HCT116 (cell line): ENCODE results near the gene ING3. TPM values are rescaled to one million over a fixed set of nuclear protein-coding genes. Genes with fewer than 3 reads are reported as not detected.
A peak's percentile ranks its signal among the peaks of the same experiment; 100 is the strongest.

Experiments
- ATAC-seq: fragments of 200-7000 bp; cut with Tn5 transposase; 2 replicates; pipeline ENCODE4 v1.9.1; 2020; ENCODE audit warnings: mild to moderate bottlenecking, moderate library complexity
- BruUV-seq: library from RNA; stranded (reverse); fragments of 400-500 nt; replicated peaks from 2 replicates; lab custom pipeline; 2021; lab: Mats Ljungman, UMichigan
- CTCF ChIA-PET: fragments of 300-600 bp; sonication (Branson Sonifier 250); formaldehyde crosslinking; loops from one replicate; lab custom pipeline; 2021; ENCODE audit warnings: antibody characterized with exemption; lab: Charles Lee
- POLR2A ChIA-PET: fragments of 300-600, 350-600 bp; sonication (Branson Sonifier 250); formaldehyde crosslinking; loops from one replicate; lab custom pipeline; 2021; ENCODE audit warnings: antibody characterized with exemption; lab: Charles Lee
- RAD21 ChIA-PET, 2 experiments: fragments of 300-600 bp; sonication (Branson Sonifier 250); formaldehyde crosslinking; loops; one replicate each; lab custom pipeline; 2023; ENCODE audit warnings: low total read pairs in 2 of 2; ENCODE audit not compliant: uncharacterized antibody in 2 of 2, unreplicated experiment in 2 of 2, low non-redundant PET in 1 of 2; lab: Charles Lee
- DNase-seq: peaks from one replicate; pipeline ENCODE4 v3.0.0-alpha.2; 2010; ENCODE audit warnings: low read depth, low spot score
- H2AFZ ChIP-seq: fragments of 200-600 bp; shearing (Covaris generic), sonication (generic); 2 replicates; pipeline ENCODE4 v1.6.1; 2017; ENCODE audit warnings: low read depth, mixed run types, mixed read lengths, antibody characterized with exemption, low read length; ENCODE audit not compliant: poor library complexity, severe bottlenecking
- H3K27ac ChIP-seq: 2 replicates; pipeline ENCODE4 v1.5.1; 2012; ENCODE audit warnings: low read depth, low read length
- H3K27me3 ChIP-seq: fragments of 200-600 bp; sonication (generic); 2 replicates; pipeline ENCODE4 v1.6.1; 2016; ENCODE audit warnings: mixed run types, low read length, mixed read lengths; ENCODE audit not compliant: insufficient read depth
- H3K36me3 ChIP-seq, 2 experiments: fragments of 200-500 bp in 1 of 2; fragments of 200-600 bp in 1 of 2; sonication (Bioruptor generic) in 1 of 2; sonication (generic) in 1 of 2; 2 replicates each; pipeline versions ENCODE4 v1.5.1 to v1.6.1; 2014 to 2016; ENCODE audit warnings: low read length in 2 of 2, inconsistent platforms in 1 of 2, mixed read lengths in 1 of 2, mixed run types in 1 of 2; ENCODE audit not compliant: insufficient read depth in 2 of 2, control insufficient read depth in 1 of 2
- H3K4me1 ChIP-seq, 2 experiments: fragments of 200-600 bp in 1 of 2; sonication (generic) in 1 of 2; 2 replicates each; pipeline versions ENCODE4 v1.5.1 to v1.6.1; 2012 to 2017; ENCODE audit warnings: low read length in 2 of 2, inconsistent platforms in 1 of 2, mild to moderate bottlenecking in 1 of 2, mixed read lengths in 1 of 2, mixed run types in 1 of 2, moderate library complexity in 1 of 2; ENCODE audit not compliant: insufficient read depth in 2 of 2, control insufficient read depth in 1 of 2
- H3K4me2 ChIP-seq: fragments of 200-600 bp; sonication (generic); 2 replicates; pipeline ENCODE4 v1.6.1; 2017; ENCODE audit warnings: mixed run types, low read length, mixed read lengths
- H3K4me3 ChIP-seq, 2 experiments: fragments of 200-600 bp in 1 of 2; sonication (generic) in 1 of 2; replicated peaks in 1 of 2; 2 replicates each; pipeline ENCODE4 v1.5.1; 2011 to 2016; ENCODE audit warnings: low read length in 2 of 2, control low read depth in 1 of 2, low read depth in 1 of 2, mild to moderate bottlenecking in 1 of 2, mixed read lengths in 1 of 2, mixed run types in 1 of 2
- H3K79me2 ChIP-seq: fragments of 200-600 bp; sonication (generic); 2 replicates; pipeline ENCODE4 v1.6.1; 2017; ENCODE audit warnings: mild to moderate bottlenecking, mixed run types, low read length, moderate library complexity, mixed read lengths; ENCODE audit not compliant: insufficient read depth
- H3K9ac ChIP-seq: fragments of 200-600 bp; sonication (generic); 2 replicates; pipeline ENCODE4 v1.6.1; 2016; ENCODE audit warnings: low read length, mixed read lengths
- H3K9me2 ChIP-seq: fragments of 200-600 bp; sonication (generic), shearing (Covaris generic); 2 replicates; pipeline ENCODE4 v1.6.1; 2017; ENCODE audit warnings: mixed run types, mild to moderate bottlenecking, moderate library complexity; ENCODE audit not compliant: insufficient read depth
- H3K9me3 ChIP-seq, 2 experiments: fragments of 200-500 bp in 1 of 2; fragments of 200-600 bp in 1 of 2; sonication (Bioruptor generic) in 1 of 2; sonication (generic) in 1 of 2; 2 replicates each; pipeline ENCODE4 v1.6.1; 2014 to 2017; ENCODE audit warnings: low read length in 2 of 2, mixed read lengths in 2 of 2, inconsistent platforms in 1 of 2, low read depth in 1 of 2, mild to moderate bottlenecking in 1 of 2, mixed run types in 1 of 2, moderate library complexity in 1 of 2; ENCODE audit not compliant: control insufficient read depth in 1 of 2, insufficient read depth in 1 of 2
- H4K20me1 ChIP-seq: fragments of 200-600 bp; sonication (generic), shearing (Covaris generic); 2 replicates; pipeline ENCODE4 v1.6.1; 2017; ENCODE audit warnings: mixed run types, mild to moderate bottlenecking, moderate library complexity; ENCODE audit not compliant: insufficient read depth
- CBX3 ChIP-seq: IDR thresholded peaks from 2 replicates; pipeline ENCODE4 v1.6.1; 2012; ENCODE audit warnings: low read depth
- EGR1 ChIP-seq: IDR thresholded peaks from 2 replicates; pipeline ENCODE4 v1.6.1; 2012; ENCODE audit warnings: low read depth
- EZH2 ChIP-seq: fragments of 200-600 bp; sonication (generic); IDR thresholded peaks from 2 replicates; pipeline ENCODE4 v1.6.1; 2017; ENCODE audit warnings: antibody characterized with exemption, mixed run types
- FOSL1 ChIP-seq: IDR thresholded peaks from 2 replicates; pipeline ENCODE4 v1.6.1; 2012; ENCODE audit warnings: low read depth
- POLR2AphosphoS5 ChIP-seq: IDR thresholded peaks from 2 replicates; pipeline ENCODE4 v1.6.1; 2011; ENCODE audit warnings: mild to moderate bottlenecking, low read depth, low read length, moderate library complexity
- RAD21 ChIP-seq: IDR thresholded peaks from 2 replicates; pipeline ENCODE4 v1.6.1; 2012; ENCODE audit warnings: low read depth, mild to moderate bottlenecking
- SIN3A ChIP-seq: IDR thresholded peaks from 2 replicates; pipeline ENCODE4 v1.6.1; 2012; ENCODE audit warnings: low read depth
- SP1 ChIP-seq: IDR thresholded peaks from 2 replicates; pipeline ENCODE4 v1.6.1; 2012; ENCODE audit warnings: low read depth
- SRF ChIP-seq: IDR thresholded peaks from 2 replicates; pipeline ENCODE4 v1.6.1; 2012; ENCODE audit warnings: low read depth
- TCF7L2 ChIP-seq: IDR thresholded peaks from 2 replicates; pipeline ENCODE4 v1.7.0; 2011; ENCODE audit warnings: borderline replicate concordance, inconsistent platforms; ENCODE audit not compliant: insufficient read depth, insufficient read length; ENCODE audit errors: extremely low read depth
- YY1 ChIP-seq: IDR thresholded peaks from 2 replicates; pipeline ENCODE4 v1.6.1; 2011; ENCODE audit warnings: low read length, low read depth, moderate library complexity, mild to moderate bottlenecking; ENCODE audit not compliant: insufficient replicate concordance; ENCODE audit errors: extremely low read depth
- ZFX ChIP-seq: fragments of 450-650 bp; IDR thresholded peaks from 2 replicates; pipeline ENCODE4 v1.6.1; 2017
- ZNF274 ChIP-seq: fragments of 200-500 bp; sonication (Bioruptor generic); IDR thresholded peaks from 2 replicates; pipeline ENCODE4 v1.6.1; 2014; ENCODE audit warnings: mild to moderate bottlenecking, low read depth, low read length, inconsistent platforms
- intact Hi-C: fragments of 100-400 bp; cut with micrococcal nuclease; formaldehyde crosslinking; loops from 2 replicates; pipeline ENCODE4 v1.10.0; 2022
- total RNA-seq: library from RNA; stranded (reverse); gene quantifications from one replicate; pipeline ENCODE4 v1.2.1, GENCODE V29; 2021; ENCODE audit not compliant: unreplicated experiment
- TF ChIP-seq, protein P1 (sequence below): IDR thresholded peaks from 2 replicates; pipeline ENCODE4 v1.6.1; 2012
- TF ChIP-seq, protein P2 (sequence below): IDR thresholded peaks from 2 replicates; pipeline ENCODE4 v1.6.1; 2011; ENCODE audit warnings: mild to moderate bottlenecking, low read length, moderate library complexity; ENCODE audit not compliant: insufficient replicate concordance; ENCODE audit errors: extremely low read depth
- TF ChIP-seq, protein P3 (sequence below), 3 experiments: fragments of 200-600 bp in 1 of 3; sonication (generic) in 1 of 3; IDR thresholded peaks in 2 of 3; conservative IDR thresholded peaks in 1 of 3; 2 replicates each; pipeline ENCODE4 v1.5.1; 2012 to 2017; ENCODE audit warnings: low read depth in 2 of 3, low read length in 2 of 3, antibody characterized with exemption in 1 of 3, borderline replicate concordance in 1 of 3, control low read depth in 1 of 3, mild to moderate bottlenecking in 1 of 3, mixed read lengths in 1 of 3, mixed run types in 1 of 3, moderate library complexity in 1 of 3; ENCODE audit not compliant: insufficient read depth in 1 of 3

Gene ING3
- total RNA-seq, 1 experiment from 2014 or later, result 16.2 TPM

DNA sequence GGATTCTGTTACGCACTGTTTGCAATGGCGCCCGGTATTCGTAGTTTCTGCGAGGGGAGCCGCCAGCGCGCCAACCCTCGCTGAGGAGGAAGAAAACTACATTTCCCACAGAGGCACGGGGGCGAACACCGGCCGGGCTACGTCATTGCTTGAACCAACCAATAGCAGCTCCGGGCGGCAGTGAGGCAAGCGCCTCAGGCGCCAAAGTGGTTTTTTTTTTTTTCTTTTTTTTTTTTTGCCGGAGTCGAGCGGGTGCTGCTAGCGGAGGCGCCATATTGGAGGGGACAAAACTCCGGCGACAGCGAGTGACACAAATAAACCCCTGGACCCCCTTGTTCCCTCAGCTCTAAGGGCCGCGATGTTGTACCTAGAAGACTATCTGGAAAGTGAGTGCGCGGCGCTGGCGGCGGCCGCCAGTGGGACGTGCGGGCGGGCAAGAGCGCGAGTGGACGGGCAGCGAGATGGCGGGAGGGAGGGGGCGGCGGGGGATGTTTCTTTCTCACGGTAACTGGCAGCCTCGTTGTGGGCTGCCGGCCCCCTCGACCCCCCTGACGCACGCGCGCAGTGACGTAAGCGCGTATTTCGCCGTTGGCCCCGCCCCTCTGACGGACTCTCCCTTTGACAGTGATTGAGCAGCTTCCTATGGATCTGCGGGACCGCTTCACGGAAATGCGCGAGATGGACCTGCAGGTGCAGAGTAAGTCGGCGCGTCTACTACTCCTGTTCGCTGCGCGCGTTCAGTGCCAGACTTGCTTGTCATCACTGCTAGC is at the start of gene ING3 (continued):
- no peak for TF ChIP-seq ZNF274
- no peak for TF ChIP-seq FOSL1
- peak; percentile 64 for TF ChIP-seq SIN3A
- TF ChIP-seq RAD21, result no peak
- peak; percentile 85 for TF ChIP-seq SP1
- peak; percentile 79 for TF ChIP-seq TCF7L2
- TF ChIP-seq, protein P1, sequence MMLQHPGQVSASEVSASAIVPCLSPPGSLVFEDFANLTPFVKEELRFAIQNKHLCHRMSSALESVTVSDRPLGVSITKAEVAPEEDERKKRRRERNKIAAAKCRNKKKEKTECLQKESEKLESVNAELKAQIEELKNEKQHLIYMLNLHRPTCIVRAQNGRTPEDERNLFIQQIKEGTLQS, result no peak
- peak; percentile 38; the same call in 1 of the 2 replicates for TF ChIP-seq POLR2AphosphoS5
- TF ChIP-seq YY1, result peak; percentile 81

DNA sequence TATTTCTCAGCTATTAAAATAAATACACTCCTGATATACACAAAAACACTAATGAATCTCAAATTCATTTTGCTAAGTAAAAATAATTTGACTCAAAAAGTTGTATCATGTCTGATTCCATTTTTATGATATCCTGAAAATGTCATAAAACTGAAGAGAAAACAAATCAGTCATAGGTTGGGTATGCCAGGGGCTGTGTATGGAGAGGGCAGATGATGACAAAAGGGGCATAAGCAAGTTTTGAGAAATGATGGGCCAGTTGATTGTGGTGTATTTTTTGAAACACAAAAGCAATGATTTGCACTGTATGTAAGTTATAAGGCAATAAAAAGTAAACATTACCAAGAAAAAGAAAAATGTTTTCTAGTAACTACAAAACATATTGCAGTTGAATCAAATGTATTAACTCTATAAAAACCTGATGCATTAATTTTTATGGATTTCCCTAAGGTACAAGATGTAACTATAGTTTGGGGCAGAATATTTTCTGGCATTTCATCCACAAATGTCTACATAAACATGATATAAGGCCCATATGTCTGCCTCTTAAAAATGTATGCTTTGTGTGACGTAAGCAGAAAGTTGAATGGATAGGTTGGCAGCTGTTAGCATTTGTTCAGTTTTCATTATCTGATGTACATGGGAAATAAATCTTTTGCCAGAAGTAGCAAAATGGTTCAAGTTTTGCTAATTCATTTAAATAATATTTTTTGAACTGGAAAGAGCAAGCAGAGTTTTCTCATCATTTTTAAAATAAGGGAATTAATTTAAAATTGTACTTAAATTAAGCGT is 35.1 kb upstream of the ING3 start:
- CTCF ChIA-PET, result no interaction called here
- Histone ChIP-seq H3K4me1 (no peaks in the 10 kb centered on the region), H4K20me1 (no peaks in the 10 kb centered on the region), H3K4me3 (no peak overlapping the region), H2AFZ (no peak overlapping the region), H3K27me3 (no peaks in the 10 kb centered on the region), H3K4me2 (no peak overlapping the region), H3K36me3 (no peaks in the 10 kb centered on the region), H3K79me2 (no peaks in the 10 kb centered on the region), H3K9me3 (no peaks in the 10 kb centered on the region), H3K27ac (no peak overlapping the region), H3K9ac (no peak overlapping the region), H3K9me2 (no peaks in the 10 kb centered on the region)
- BruUV-seq, result no TSS peak
- RAD21 ChIA-PET, result no interaction called here
- POLR2A ChIA-PET, result no interaction called here
- DNase-seq (no peak), ATAC-seq (no peak)
- intact Hi-C loops, result no loop called here
- TF ChIP-seq ZFX (no peak), CBX3 (no peak), POLR2AphosphoS5 (no peak), TCF7L2 (no peak), EZH2 (no peak), EGR1 (no peak), SRF (no peak)
- TF ChIP-seq, protein P2, sequence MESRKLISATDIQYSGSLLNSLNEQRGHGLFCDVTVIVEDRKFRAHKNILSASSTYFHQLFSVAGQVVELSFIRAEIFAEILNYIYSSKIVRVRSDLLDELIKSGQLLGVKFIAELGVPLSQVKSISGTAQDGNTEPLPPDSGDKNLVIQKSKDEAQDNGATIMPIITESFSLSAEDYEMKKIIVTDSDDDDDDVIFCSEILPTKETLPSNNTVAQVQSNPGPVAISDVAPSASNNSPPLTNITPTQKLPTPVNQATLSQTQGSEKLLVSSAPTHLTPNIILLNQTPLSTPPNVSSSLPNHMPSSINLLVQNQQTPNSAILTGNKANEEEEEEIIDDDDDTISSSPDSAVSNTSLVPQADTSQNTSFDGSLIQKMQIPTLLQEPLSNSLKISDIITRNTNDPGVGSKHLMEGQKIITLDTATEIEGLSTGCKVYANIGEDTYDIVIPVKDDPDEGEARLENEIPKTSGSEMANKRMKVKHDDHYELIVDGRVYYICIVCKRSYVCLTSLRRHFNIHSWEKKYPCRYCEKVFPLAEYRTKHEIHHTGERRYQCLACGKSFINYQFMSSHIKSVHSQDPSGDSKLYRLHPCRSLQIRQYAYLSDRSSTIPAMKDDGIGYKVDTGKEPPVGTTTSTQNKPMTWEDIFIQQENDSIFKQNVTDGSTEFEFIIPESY, result no peak
- TF ChIP-seq, protein P1, result no peak
- TF ChIP-seq, protein P3, sequence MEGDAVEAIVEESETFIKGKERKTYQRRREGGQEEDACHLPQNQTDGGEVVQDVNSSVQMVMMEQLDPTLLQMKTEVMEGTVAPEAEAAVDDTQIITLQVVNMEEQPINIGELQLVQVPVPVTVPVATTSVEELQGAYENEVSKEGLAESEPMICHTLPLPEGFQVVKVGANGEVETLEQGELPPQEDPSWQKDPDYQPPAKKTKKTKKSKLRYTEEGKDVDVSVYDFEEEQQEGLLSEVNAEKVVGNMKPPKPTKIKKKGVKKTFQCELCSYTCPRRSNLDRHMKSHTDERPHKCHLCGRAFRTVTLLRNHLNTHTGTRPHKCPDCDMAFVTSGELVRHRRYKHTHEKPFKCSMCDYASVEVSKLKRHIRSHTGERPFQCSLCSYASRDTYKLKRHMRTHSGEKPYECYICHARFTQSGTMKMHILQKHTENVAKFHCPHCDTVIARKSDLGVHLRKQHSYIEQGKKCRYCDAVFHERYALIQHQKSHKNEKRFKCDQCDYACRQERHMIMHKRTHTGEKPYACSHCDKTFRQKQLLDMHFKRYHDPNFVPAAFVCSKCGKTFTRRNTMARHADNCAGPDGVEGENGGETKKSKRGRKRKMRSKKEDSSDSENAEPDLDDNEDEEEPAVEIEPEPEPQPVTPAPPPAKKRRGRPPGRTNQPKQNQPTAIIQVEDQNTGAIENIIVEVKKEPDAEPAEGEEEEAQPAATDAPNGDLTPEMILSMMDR (IDR thresholded peaks at IDR 0.05 in 2 of 3, conservative IDR thresholded peaks at IDR 0.05 in 1 of 3; ENCODE audit: borderline replicate concordance in 1 of 3, insufficient read depth in 1 of 3, low read depth in 2 of 3, low read length in 2 of 3), result no peak
